HUDEP-2 (cell line): ENCODE data around the gene PRKCE.
"Not testable (repeated sequence)": the region's sequence is repeated elsewhere in the genome, so short reads cannot be mapped to it uniquely, and the experiment has no call there.

ENCODE experiments used
- DNase-seq, 76 experiments: peaks; one replicate each; lab custom pipeline; 2025; ENCODE audit not compliant: unreplicated experiment in 76 of 76; lab: John Stamatoyannopoulos, UW

Gene PRKCE

DNA sequence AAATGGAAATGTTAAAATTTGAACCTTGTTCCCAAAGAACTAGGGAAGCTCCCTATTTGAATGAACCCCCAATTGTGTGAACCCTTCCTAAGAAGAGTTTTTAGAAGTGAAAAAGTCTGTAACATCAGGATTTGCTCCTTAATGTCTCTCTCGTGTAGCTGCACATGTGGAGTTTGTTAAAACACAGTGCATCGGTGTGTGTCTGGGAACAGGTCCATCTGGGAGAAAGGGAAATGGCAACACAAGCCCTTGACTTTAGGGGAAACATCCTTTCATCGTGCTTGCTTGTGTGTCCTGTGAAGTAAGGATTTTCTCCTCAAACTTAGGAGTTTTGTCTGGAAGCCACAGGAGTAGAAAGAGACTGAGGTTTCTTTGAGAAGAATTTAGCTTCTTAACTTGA is 203.9 kb downstream of the PRKCE start:
- DNase-seq, result no peak

DNA sequence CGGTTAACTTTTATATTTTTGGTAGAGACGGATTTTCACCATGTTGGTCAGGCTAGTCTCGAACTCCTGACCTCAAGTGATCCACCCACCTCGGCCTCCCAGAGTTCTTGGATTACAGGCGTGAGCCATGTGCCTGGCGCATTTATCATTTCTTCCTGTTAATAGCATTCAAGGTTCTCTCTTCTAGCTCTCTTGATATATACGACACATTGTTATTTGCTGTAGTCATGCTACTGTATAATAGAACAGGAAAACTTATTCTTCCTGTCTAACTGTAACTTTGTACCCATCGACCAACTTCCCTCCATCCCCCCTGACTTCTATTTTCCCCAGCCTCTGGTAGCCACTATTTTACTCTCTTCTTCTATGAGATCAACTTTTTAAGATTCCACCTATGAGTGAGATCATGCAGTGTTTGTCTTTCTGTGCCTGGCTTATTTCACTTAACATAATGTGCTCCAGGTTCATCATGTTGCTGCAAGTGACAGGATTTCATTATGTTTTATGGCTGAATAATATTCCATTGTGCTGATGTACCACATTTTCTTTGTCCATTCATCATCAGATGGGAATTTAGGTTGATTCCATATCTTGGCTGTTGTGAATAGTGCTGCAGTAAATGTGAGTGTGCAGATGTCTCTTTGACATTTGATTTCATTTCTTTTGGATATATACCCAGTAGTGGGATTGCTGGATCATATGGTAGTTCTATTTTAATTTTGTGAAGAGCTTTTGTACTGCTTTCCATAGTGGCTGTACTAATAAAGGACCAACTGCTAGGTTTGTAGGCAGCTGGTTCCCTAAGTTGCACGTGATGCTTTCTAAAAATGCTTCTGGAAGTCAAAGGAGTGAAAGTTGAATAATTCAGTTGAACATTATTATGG is 205.2 kb downstream of the PRKCE start:
- DNase-seq, result no peak

DNA sequence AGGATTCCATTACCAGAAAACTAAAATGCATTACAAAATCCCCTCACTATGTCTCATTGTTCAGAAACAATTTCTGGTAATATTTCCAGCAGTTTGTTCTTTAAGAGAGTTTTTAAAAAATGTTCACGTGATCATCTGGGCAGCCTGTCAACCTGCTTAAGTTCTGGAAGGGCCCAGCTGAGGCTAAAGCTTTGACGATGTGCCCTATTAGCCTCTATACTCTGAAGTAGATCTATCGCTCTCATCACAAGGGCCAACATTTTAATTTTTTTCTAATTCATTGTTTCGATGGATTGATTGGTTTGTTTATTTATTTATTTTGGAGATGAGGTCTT is 205.8 kb downstream of the PRKCE start:
- DNase-seq, result no peak

- DNase-seq, result no peak
These were observed 206.5 kb downstream of the PRKCE start for GRCh38 chr2:45857867-45858520.

DNA sequence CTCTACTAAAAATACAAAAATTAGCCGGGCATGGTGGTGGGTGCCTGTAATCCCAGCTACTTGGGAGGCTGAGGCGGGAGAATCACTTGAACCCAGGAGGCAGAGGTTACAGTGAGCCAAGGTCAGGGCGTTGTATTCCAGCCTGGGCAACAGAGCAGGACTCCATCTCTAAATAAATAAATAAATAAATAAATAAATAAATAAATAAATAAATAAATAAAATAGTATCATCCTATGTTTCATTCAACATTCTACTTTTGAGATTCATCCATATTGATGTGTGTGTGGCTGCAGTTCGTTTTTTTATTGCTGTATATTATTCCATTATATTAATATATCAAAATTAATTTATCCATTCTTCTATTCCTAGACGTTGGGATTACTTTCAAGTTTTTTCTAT is 207.4 kb downstream of the PRKCE start:
- not testable (repeated sequence) for DNase-seq

GRCh38 chr2:45859682-45860081 is 208.2 kb downstream of the PRKCE start:
- no peak for DNase-seq

GRCh38 chr2:45860136-45861121 is 209.0 kb downstream of the PRKCE start:
- DNase-seq, result no peak

GRCh38 chr2:45862843-45863242 is 211.4 kb downstream of the PRKCE start:
- DNase-seq, result no peak

DNA sequence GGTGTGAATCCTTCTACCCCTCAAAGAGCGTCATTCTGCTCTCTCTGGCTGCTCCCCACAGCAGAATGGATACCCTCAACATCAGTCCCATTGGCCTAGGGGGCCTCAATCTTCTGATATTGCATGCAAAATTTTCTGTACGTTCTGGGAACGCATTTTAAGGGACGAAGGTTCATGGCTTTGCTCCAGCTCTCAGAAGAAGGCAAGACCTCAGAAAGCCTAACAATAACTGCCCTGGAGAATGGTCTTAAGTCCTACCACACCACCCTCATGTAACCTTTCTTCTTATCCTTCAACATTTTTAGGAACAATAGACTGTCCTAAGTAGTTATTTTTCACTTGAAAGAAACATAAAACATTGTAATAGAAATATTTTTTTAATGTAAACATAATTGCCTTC is 212.6 kb downstream of the PRKCE start:
- no peak for DNase-seq

- no peak for DNase-seq
These were observed 215.9 kb downstream of the PRKCE start for GRCh38 chr2:45867349-45867748.

GRCh38 chr2:45867800-45868199 is 216.3 kb downstream of the PRKCE start:
- DNase-seq, result no peak

- DNase-seq, result no peak
These were observed 217.7 kb downstream of the PRKCE start for GRCh38 chr2:45869165-45869501.

DNA sequence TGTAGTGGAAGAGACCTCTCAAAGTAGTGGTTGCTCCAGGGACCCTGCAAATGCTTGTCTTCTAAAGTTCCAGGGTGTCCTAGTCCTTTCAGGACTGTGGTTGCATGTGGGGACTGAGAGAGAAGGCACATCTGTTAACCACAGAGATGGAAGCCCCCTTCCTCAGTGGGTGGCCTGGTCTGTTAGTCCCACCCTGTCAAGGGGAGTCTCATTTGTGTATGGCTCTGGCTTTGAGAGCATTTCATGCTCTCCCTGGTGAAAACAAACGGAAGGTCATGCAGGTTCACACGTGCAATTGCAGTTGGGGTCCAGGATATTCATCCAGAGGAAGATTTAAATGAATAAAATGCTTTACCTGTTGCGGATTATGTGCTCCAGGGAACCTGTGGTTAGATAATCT is 219.6 kb downstream of the PRKCE start:
- DNase-seq, result no peak

- DNase-seq, result no peak
These were observed 220.1 kb downstream of the PRKCE start for GRCh38 chr2:45871541-45871940.

DNA sequence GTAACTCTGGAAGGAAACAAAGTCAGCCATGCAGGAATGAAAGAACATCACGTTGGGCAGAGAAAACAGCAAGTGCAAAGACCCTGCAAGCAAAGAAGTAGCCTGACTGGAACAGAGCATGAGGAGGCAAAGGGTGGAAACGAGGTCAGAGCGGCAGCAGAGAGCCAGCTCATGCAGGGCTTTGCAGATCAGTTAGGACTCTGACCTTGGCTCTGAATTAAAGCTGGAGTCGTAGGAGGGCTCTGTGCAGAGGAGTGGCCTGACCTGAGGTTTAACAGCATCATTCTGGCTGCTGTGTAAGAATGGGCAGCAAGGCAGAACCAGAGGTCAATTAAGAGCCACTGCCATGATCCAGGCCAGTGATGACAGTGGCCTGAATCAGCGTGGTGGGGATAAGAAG is 220.7 kb downstream of the PRKCE start:
- no peak for DNase-seq

GRCh38 chr2:45874344-45874743 is 222.9 kb downstream of the PRKCE start:
- DNase-seq, result no peak

DNA sequence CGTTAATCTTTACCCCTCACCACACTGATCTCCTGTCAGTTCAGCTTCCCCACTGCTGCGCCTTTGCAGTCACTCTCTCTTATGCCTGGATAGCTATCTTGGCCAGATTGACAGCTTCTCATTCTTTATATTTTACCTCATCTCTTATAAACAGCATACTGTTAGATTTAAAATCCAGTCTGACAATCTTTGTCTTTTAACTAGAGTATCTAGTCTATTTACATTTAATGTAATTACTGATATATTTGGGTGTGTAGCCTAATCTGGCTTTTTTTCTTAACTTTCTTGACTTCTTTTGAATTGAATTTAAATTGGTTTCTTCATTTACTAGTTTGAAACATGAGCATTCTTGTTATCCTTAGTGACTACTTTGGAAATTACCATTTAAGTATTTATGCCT is 225.1 kb downstream of the PRKCE start:
- no peak for DNase-seq

- no peak for DNase-seq
These were observed 227.9 kb downstream of the PRKCE start for GRCh38 chr2:45879406-45879805.

DNA sequence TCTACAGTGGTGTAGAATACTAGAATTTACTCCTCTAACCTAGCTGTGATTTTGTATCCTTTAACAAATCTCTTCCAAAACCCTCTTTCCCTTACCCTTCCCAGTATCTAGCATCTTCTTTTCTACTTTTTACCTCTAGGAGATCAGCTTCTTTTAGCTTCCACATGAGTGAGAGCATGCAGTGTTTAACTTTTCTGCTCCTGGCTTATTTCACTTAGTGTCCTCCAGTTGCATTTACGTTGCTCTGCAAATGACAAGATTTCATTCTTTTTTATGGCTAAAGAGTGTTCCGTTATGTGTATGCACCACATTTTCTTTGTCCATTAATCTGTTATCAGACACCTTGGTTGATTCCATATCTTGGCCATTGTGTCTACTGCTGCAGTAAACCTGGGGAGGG is 228.5 kb downstream of the PRKCE start:
- no peak for DNase-seq

- DNase-seq, result no peak
These were observed 230.6 kb downstream of the PRKCE start for GRCh38 chr2:45881970-45882581.
